HepG2 (cell line): ENCODE results near the gene LSM14B. TPM values are rescaled to one million over a fixed set of nuclear protein-coding genes. Genes with fewer than 3 reads are reported as not detected.

Source experiments
- ATF3 ChIP-seq: sonication (generic); formaldehyde crosslinking; IDR thresholded peaks from 2 replicates; pipeline ENCODE4 v1.4.0; 2020; ENCODE audit warnings: missing genetic modification reagents
- ETS1 ChIP-seq: sonication (generic); formaldehyde crosslinking; IDR thresholded peaks from 2 replicates; pipeline ENCODE4 v1.4.0; 2020; ENCODE audit warnings: missing genetic modification reagents
- FIP1L1 ChIP-seq: fragments of 200-400 bp; formaldehyde crosslinking; IDR thresholded peaks from 2 replicates; pipeline ENCODE4 v1.6.1; 2018; ENCODE audit warnings: low read depth, mild to moderate bottlenecking, low read length, moderate library complexity, borderline replicate concordance; ENCODE audit not compliant: insufficient read depth
- GABPA ChIP-seq, 2 experiments: IDR thresholded peaks; 2 replicates each; pipeline ENCODE4 v1.6.1; 2011 to 2016; ENCODE audit warnings: low read depth in 2 of 2, low read length in 1 of 2, missing biosample characterization in 1 of 2, missing genetic modification characterization in 1 of 2
- GMEB1 ChIP-seq: sonication (generic); formaldehyde crosslinking; IDR thresholded peaks from 2 replicates; pipeline ENCODE4 v1.5.1; 2020; ENCODE audit warnings: missing genetic modification reagents, mild to moderate bottlenecking, borderline replicate concordance
- HNRNPUL1 ChIP-seq: fragments of 200-400 bp; formaldehyde crosslinking; IDR thresholded peaks from 2 replicates; pipeline ENCODE4 v1.6.1; 2017; ENCODE audit warnings: low read depth, mild to moderate bottlenecking, low read length, moderate library complexity
- MAF1 ChIP-seq: sonication (generic); formaldehyde crosslinking; IDR thresholded peaks from 2 replicates; pipeline ENCODE4 v1.5.0; 2020; ENCODE audit warnings: missing genetic modification reagents, borderline replicate concordance
- NFE2 ChIP-seq: sonication (generic); formaldehyde crosslinking; IDR thresholded peaks from 2 replicates; pipeline ENCODE4 v1.4.0; 2020; ENCODE audit warnings: missing genetic modification reagents
- NR1H2 ChIP-seq: sonication (generic); formaldehyde crosslinking; IDR thresholded peaks from 2 replicates; pipeline ENCODE4 v1.8.1; 2022; ENCODE audit warnings: low read depth, missing genetic modification reagents, borderline replicate concordance
- RFXANK ChIP-seq: IDR thresholded peaks from 2 replicates; pipeline ENCODE4 v1.6.1; 2016
- SIN3B ChIP-seq: fragments of 150-350 bp; IDR thresholded peaks from 2 replicates; pipeline ENCODE4 v1.6.1; 2014; ENCODE audit warnings: low read length
- ZBTB10 ChIP-seq: sonication (generic); formaldehyde crosslinking; IDR thresholded peaks from 2 replicates; pipeline ENCODE4 v1.4.0; 2020; ENCODE audit warnings: missing genetic modification reagents, borderline replicate concordance
- ZBTB26 ChIP-seq: IDR thresholded peaks from 2 replicates; pipeline ENCODE4 v1.6.1; 2016; ENCODE audit warnings: missing compliant biosample characterization, missing genetic modification reagents, borderline replicate concordance
- ZNF367 ChIP-seq: sonication (generic); formaldehyde crosslinking; IDR thresholded peaks from 2 replicates; pipeline ENCODE4 v1.4.0; 2020; ENCODE audit warnings: missing genetic modification reagents, borderline replicate concordance
- ZNF784 ChIP-seq: sonication (generic); formaldehyde crosslinking; IDR thresholded peaks from 2 replicates; pipeline ENCODE4 v1.5.1; 2020; ENCODE audit warnings: missing genetic modification reagents, mild to moderate bottlenecking, borderline replicate concordance
- polyA plus RNA-seq, 8 experiments: library from polyadenylated mRNA; depleted of rRNA in 3 of 8; stranded (reverse) in 7 of 8; unstranded in 1 of 8; fragments of >200 nt; fragmentation: Illumina TruSeq in 4 of 8; extraction: Trizol in 4 of 8; gene quantifications; 2 replicates each; pipeline versions ENCODE4 v1.2.1 to v1.2.3, GENCODE V29; 2011 to 2016; ENCODE audit warnings: low read depth in 4 of 8, missing spikeins in 1 of 8, mixed read lengths in 1 of 8; ENCODE audit not compliant: insufficient read depth in 1 of 8
- total RNA-seq, 5 experiments: library from RNA; depleted of rRNA; stranded (reverse); fragments of >200 nt; fragmentation: Illumina TruSeq; extraction: Trizol; gene quantifications; 2 replicates each; pipeline ENCODE4 v1.2.3, GENCODE V29; 2016; ENCODE audit warnings: low read depth in 1 of 5

Gene LSM14B
- total and polyA plus RNA-seq, 2 of the 13 experiments (the other 11 are each of a cell fraction or from before 2014, with no cell fraction given): 43.3 to 79.2 TPM

- TF ChIP-seq ZBTB10 (peak; percentile 92), MAF1 (CRISPR knock-in tag) (peak; percentile 98), ATF3 (CRISPR knock-in tag) (peak; percentile 79), ETS1 (CRISPR knock-in tag) (peak; percentile 99), FIP1L1 (peak; percentile 91; the same call in 1 of the 2 replicates), GMEB1 (peak; percentile 92), RFXANK (CRISPR knock-in tag) (peak; percentile 93), SIN3B (peak; percentile 74; the same call in 1 of the 2 replicates), HNRNPUL1 (peak; percentile 88), NR1H2 (CRISPR knock-in tag) (peak; percentile 88; the same call in 1 of the 2 replicates), ZNF784 (CRISPR knock-in tag) (peak; percentile 69; the same call in 1 of the 2 replicates), GABPA (IDR thresholded peaks at IDR 0.05; ENCODE audit: low read depth, low read length) (peak; percentile 90), GABPA (CRISPR knock-in tag; IDR thresholded peaks at IDR 0.05; ENCODE audit: low read depth) (peak; percentile 93), NFE2 (CRISPR knock-in tag) (peak; percentile 7; the same call in 1 of the 2 replicates), ZBTB26 (CRISPR knock-in tag) (peak; percentile 96), ZNF367 (peak; percentile 98)
These were observed 60.5 kb downstream of the LSM14B start, which contains the start of gene MTG2 (continued) for GRCh38 chr20:62182469-62183425.
